Measurements from ENCODE around the gene BAZ1A. TPM values are rescaled to one million over a fixed set of nuclear protein-coding genes. Genes with fewer than 3 reads are reported as not detected.

BAZ1A gene
- total RNA-seq, 1 experiment from 2014 or later: 17.3 TPM

- H3K4me1 ChIP-seq (replicated peaks; ENCODE audit: insufficient read depth): no peaks in the 10 kb centered on the region
- no peak for TF ChIP-seq CTCF (conservative IDR thresholded peaks at IDR 0.05)
- TF ChIP-seq EZH2 (IDR thresholded peaks at IDR 0.05; ENCODE audit: low read depth): no peak
- no peaks in the 10 kb centered on the region for H3K36me3 ChIP-seq (ENCODE audit: low read depth)
- ChIA-PET CTCF (no interaction called here), POLR2A (ENCODE audit: unreplicated experiment) (no interaction called here)
- intact Hi-C loops (cut with micrococcal nuclease; ENCODE audit: unreplicated experiment): no loop called here
- H3F3A ChIP-seq (ENCODE audit: insufficient read depth, low read depth): no peaks in the 10 kb centered on the region
- no peaks in the 10 kb centered on the region for H3K27me3 ChIP-seq (ENCODE audit: insufficient read depth, low read depth)
- H3K79me2 ChIP-seq (ENCODE audit: low read depth): no peaks in the 10 kb centered on the region
- H4K20me1 ChIP-seq (ENCODE audit: insufficient read depth): no peaks in the 10 kb centered on the region
- no peak overlapping the region for H3K4me3 ChIP-seq
- no peaks in the 10 kb centered on the region for H3K9me2 ChIP-seq (ENCODE audit: insufficient read depth)
- DNase-seq: no peak
- H3K27ac ChIP-seq: no peak overlapping the region
- no peak overlapping the region for H3K4me2 ChIP-seq
- no peak overlapping the region for H2AFZ ChIP-seq
- no TSS peak for BruUV-seq (replicated peaks)
- H3K9me3 ChIP-seq (ENCODE audit: insufficient read depth, low read depth): no peaks in the 10 kb centered on the region
Measured at GRCh38 chr14:34755215-34755614, 119.9 kb downstream of the BAZ1A start.

- Histone ChIP-seq H3K27me3 (ENCODE audit: insufficient read depth, low read depth) (no peaks in the 10 kb centered on the region), H3K79me2 (ENCODE audit: low read depth) (no peaks in the 10 kb centered on the region), H3K4me3 (no peak overlapping the region), H3K27ac (no peak overlapping the region), H2AFZ (no peak overlapping the region), H3F3A (ENCODE audit: insufficient read depth, low read depth) (no peaks in the 10 kb centered on the region), H3K36me3 (ENCODE audit: low read depth) (no peaks in the 10 kb centered on the region), H3K4me2 (no peak overlapping the region), H3K9me2 (ENCODE audit: insufficient read depth) (no peaks in the 10 kb centered on the region), H3K9me3 (ENCODE audit: insufficient read depth, low read depth) (no peaks in the 10 kb centered on the region), H4K20me1 (ENCODE audit: insufficient read depth) (no peaks in the 10 kb centered on the region), H3K4me1 (replicated peaks; ENCODE audit: insufficient read depth) (no peaks in the 10 kb centered on the region)
- BruUV-seq (replicated peaks): no TSS peak
- TF ChIP-seq EZH2 (IDR thresholded peaks at IDR 0.05; ENCODE audit: low read depth) (no peak), CTCF (conservative IDR thresholded peaks at IDR 0.05) (no peak)
- no peak for DNase-seq
- CTCF ChIA-PET: no interaction called here
- intact Hi-C loops (cut with micrococcal nuclease; ENCODE audit: unreplicated experiment): no loop called here
- POLR2A ChIA-PET (ENCODE audit: unreplicated experiment): no interaction called here
Measured at GRCh38 chr14:34754687-34755086, 120.5 kb downstream of the BAZ1A start.

- DNase-seq: no peak
- intact Hi-C loops (cut with micrococcal nuclease; ENCODE audit: unreplicated experiment): no loop called here
- BruUV-seq (replicated peaks): no TSS peak
- no peaks in the 10 kb centered on the region for H3K36me3 ChIP-seq (ENCODE audit: low read depth)
- CTCF ChIA-PET: interaction anchor here (0.6 kb wide), 1 partner anchor 193 kb away, joined by 3 read pairs; no protein-coding TSS in a partner anchor
- no peak overlapping the region for H3K4me3 ChIP-seq
- H3K27me3 ChIP-seq (ENCODE audit: insufficient read depth, low read depth): no peaks in the 10 kb centered on the region
- no peaks in the 10 kb centered on the region for H4K20me1 ChIP-seq (ENCODE audit: insufficient read depth)
- no peaks in the 10 kb centered on the region for H3K9me2 ChIP-seq (ENCODE audit: insufficient read depth)
- POLR2A ChIA-PET (ENCODE audit: unreplicated experiment): no interaction called here
- H2AFZ ChIP-seq: no peak overlapping the region
- no peaks in the 10 kb centered on the region for H3F3A ChIP-seq (ENCODE audit: insufficient read depth, low read depth)
- TF ChIP-seq EZH2 (IDR thresholded peaks at IDR 0.05; ENCODE audit: low read depth) (no peak), CTCF (conservative IDR thresholded peaks at IDR 0.05) (no peak)
- no peak overlapping the region for H3K4me2 ChIP-seq
- H3K79me2 ChIP-seq (ENCODE audit: low read depth): no peaks in the 10 kb centered on the region
- H3K9me3 ChIP-seq (ENCODE audit: insufficient read depth, low read depth): no peaks in the 10 kb centered on the region
- H3K4me1 ChIP-seq (replicated peaks; ENCODE audit: insufficient read depth): no peaks in the 10 kb centered on the region
- no peak overlapping the region for H3K27ac ChIP-seq
Measured at GRCh38 chr14:34750670-34751069, 124.5 kb downstream of the BAZ1A start.
